Stomach (tissue), 9 donors: ENCODE results near the gene NRDE2. TPM values are rescaled to one million over a fixed set of nuclear protein-coding genes. Genes with fewer than 3 reads are reported as not detected.
"Not testable (repeated sequence)": the region's sequence is repeated elsewhere in the genome, so short reads cannot be mapped to it uniquely, and the experiment has no call there.

Source experiments
- DNase-seq, 2 donors: peaks; one replicate each; pipeline versions ENCODE4 v3.0.0 to v3.0.0-alpha.2; 2013 to 2019
- H3K27ac ChIP-seq, 5 donors: fragments of 200-600 bp in 4 of 5; sonication (generic) in 4 of 5; one replicate each; pipeline ENCODE4 v1.5.1; 2013 to 2019; ENCODE audit warnings: mild to moderate bottlenecking in 1 of 5, moderate library complexity in 1 of 5
- H3K27me3 ChIP-seq, 3 donors: fragments of 200-600 bp; sonication (generic); one replicate each; pipeline ENCODE4 v1.5.1; 2017 to 2019; ENCODE audit warnings: mixed run types in 1 of 3
- H3K36me3 ChIP-seq, 4 donors: fragments of 200-600 bp; sonication (generic); 1 replicate in 3 of 4; 2 replicates in 1 of 4; pipeline ENCODE4 v1.5.1; 2016 to 2019
- H3K4me1 ChIP-seq, 4 donors: fragments of 200-600 bp; sonication (generic); one replicate each; pipeline ENCODE4 v1.5.1; 2016 to 2019
- H3K4me3 ChIP-seq, 4 donors: fragments of 200-600 bp; sonication (generic) in 3 of 4; one replicate each; pipeline ENCODE4 v1.5.1; 2016 to 2019; ENCODE audit warnings: mild to moderate bottlenecking in 1 of 4
- H3K9me3 ChIP-seq, 4 donors: fragments of 200-600 bp; sonication (generic); one replicate each; pipeline ENCODE4 v1.5.1; 2016 to 2019
- CTCF ChIP-seq, 7 experiments: fragments of 450-650 bp in 4 of 7; fragments of 200-600 bp in 3 of 7; sonication (generic) in 3 of 7; IDR thresholded peaks; one replicate each; pipeline ENCODE4 v1.5.1; 2016 to 2019; ENCODE audit warnings: antibody characterized with exemption in 7 of 7, control low read depth in 2 of 7, mild to moderate bottlenecking in 1 of 7
- EP300 ChIP-seq: sonication (generic); formaldehyde crosslinking; IDR thresholded peaks from one replicate; pipeline ENCODE4 v1.6.1; 2017; ENCODE audit warnings: antibody characterized with exemption
- POLR2A ChIP-seq, 4 donors: fragments of 450-650 bp; IDR thresholded peaks; one replicate each; pipeline ENCODE4 v1.6.1; 2016; ENCODE audit warnings: antibody characterized with exemption in 4 of 4, control low read depth in 2 of 4, mild to moderate bottlenecking in 1 of 4, moderate library complexity in 1 of 4
- POLR2AphosphoS5 ChIP-seq, 3 donors: sonication (generic); formaldehyde crosslinking; IDR thresholded peaks; one replicate each; pipeline ENCODE4 v1.6.1; 2016; ENCODE audit warnings: antibody characterized with exemption in 3 of 3
- WGBS, 5 donors: extraction: QIAGEN DNeasy Blood & Tissue Kit in 3 of 5; methylation state at CpG; one replicate each; pipeline versions ENCODE4 v1.1.5 to v1.1.7; 2013 to 2018; 5-methylcytosine and 5-hydroxymethylcytosine counted together
- intact Hi-C: fragments of 100-400 bp; cut with DNase I; formaldehyde crosslinking; loops from one replicate; pipeline ENCODE4 v1.15.1; 2023; ENCODE audit warnings: low total_unique reads
- polyA plus RNA-seq, 3 donors: library from polyadenylated mRNA; stranded (reverse); fragments of 200-250 nt; gene quantifications; one replicate each; pipeline ENCODE4 v1.2.3, GENCODE V29; 2013
- total RNA-seq, 5 donors: library from RNA; depleted of rRNA; stranded (reverse); fragments of >200 nt; gene quantifications; one replicate each; pipeline versions ENCODE4 v1.1.0 to v1.2.3, GENCODE V29; 2014 to 2016
- donor health status: healthy with polysubstance abuse.
- donor health status: Bipolar disorder and iron deficiency.
- donor health status: healthy.

The NRDE2 gene
- total and polyA plus RNA-seq, 8 donors, result 5.7 to 34.8 (median 15.7) TPM

GRCh38 chr14:90345239-90345557 is 13.5 kb upstream of the NRDE2 start:
- Histone ChIP-seq H3K27me3 (peaks cover 0 to 4% (median 0%) of the 10 kb centered on the region in 3 donors), H3K4me3 (no peak overlapping the region), H3K36me3 (no peaks in the 10 kb centered on the region), H3K4me1 (no peaks in the 10 kb centered on the region), H3K27ac (no peak overlapping the region), H3K9me3 (no peaks in the 10 kb centered on the region)
- no peak for DNase-seq
- TF ChIP-seq POLR2A (IDR thresholded peaks at IDR 0.05), result no peak
- no peak for TF ChIP-seq EP300
- TF ChIP-seq POLR2AphosphoS5 (IDR thresholded peaks at IDR 0.05), result no peak
- no peak for TF ChIP-seq CTCF (IDR thresholded peaks at IDR 0.05)
- intact Hi-C loops, result no loop called here

GRCh38 chr14:90344331-90345238 is 12.8 kb upstream of the NRDE2 start:
- H3K9me3 ChIP-seq, result no peaks in the 10 kb centered on the region
- H3K27ac ChIP-seq, result no peak overlapping the region
- intact Hi-C loops, result no loop called here
- TF ChIP-seq EP300, result no peak
- TF ChIP-seq POLR2A (IDR thresholded peaks at IDR 0.05), result no peak
- no peak for TF ChIP-seq POLR2AphosphoS5 (IDR thresholded peaks at IDR 0.05)
- no peak for TF ChIP-seq CTCF (IDR thresholded peaks at IDR 0.05)
- DNase-seq, result no peak
- H3K27me3 ChIP-seq, result peaks cover 0 to 4% (median 0%) of the 10 kb centered on the region in 3 donors
- no peak overlapping the region for H3K4me3 ChIP-seq
- no peaks in the 10 kb centered on the region for H3K4me1 ChIP-seq
- WGBS, 5 donors, result 49 to 66% (median 51%) methylated on average over 10 of the region's 10 CpGs
- no peaks in the 10 kb centered on the region for H3K36me3 ChIP-seq

- Histone ChIP-seq H3K36me3 (no peaks in the 10 kb centered on the region), H3K4me1 (no peaks in the 10 kb centered on the region), H3K27ac (no peak overlapping the region), H3K4me3 (no peak overlapping the region), H3K9me3 (no peaks in the 10 kb centered on the region), H3K27me3 (peaks cover 0 to 24% (median 0%) of the 10 kb centered on the region in 3 donors)
- DNase-seq, result no peak
- intact Hi-C loops, result no loop called here
- TF ChIP-seq EP300 (no peak), POLR2AphosphoS5 (IDR thresholded peaks at IDR 0.05) (no peak), POLR2A (IDR thresholded peaks at IDR 0.05) (no peak), CTCF (IDR thresholded peaks at IDR 0.05) (no peak)
- WGBS, 5 donors, result 43 to 55% (median 49%) methylated on average over 4 of the region's 4 CpGs
Measured at GRCh38 chr14:90342327-90342726, 10.6 kb upstream of the NRDE2 start.

DNA sequence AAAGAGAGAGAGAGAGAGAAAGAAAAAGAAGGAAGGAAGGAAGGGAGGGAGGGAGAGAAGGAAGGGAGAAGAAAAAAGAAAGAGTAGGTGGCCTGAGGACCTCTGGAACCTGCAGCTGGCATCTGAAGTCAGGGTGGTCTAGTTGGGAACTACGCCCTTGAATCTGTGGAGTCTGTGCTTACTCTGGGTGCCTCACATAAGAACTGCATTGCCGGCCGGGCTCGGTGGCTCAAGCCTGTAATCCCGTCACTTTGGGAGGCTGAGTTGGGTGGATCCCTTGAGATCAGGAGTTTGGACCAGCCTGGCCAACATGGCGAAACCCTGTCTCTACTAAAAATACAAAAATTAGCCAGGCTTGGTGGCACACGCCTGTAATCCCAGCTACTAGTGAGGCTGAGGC is 10.0 kb upstream of the NRDE2 start:
- TF ChIP-seq CTCF (IDR thresholded peaks at IDR 0.05) (no peak), POLR2AphosphoS5 (IDR thresholded peaks at IDR 0.05) (no peak)
- H3K4me1 ChIP-seq, result no peaks in the 10 kb centered on the region
- H3K4me3 ChIP-seq, result no peak overlapping the region
- H3K27me3 ChIP-seq, result peaks cover 0 to 28% (median 0%) of the 10 kb centered on the region in 3 donors
- H3K27ac ChIP-seq, result no peak overlapping the region
- no peaks in the 10 kb centered on the region for H3K9me3 ChIP-seq
- WGBS, 5 donors, result 80 to 87% (median 81%) methylated on average over 7 of the region's 7 CpGs
- DNase-seq, result no peak
- H3K36me3 ChIP-seq, result no peaks in the 10 kb centered on the region
- intact Hi-C loops, result no loop called here

- H3K9me3 ChIP-seq, H3K4me3 ChIP-seq, intact Hi-C loops, H3K4me1 ChIP-seq, DNase-seq, H3K36me3 ChIP-seq, H3K27ac ChIP-seq: not testable (repeated sequence)
- 67 to 85% (median 80%) methylated on average over 5 of the region's 5 CpGs for WGBS, 5 donors
- peaks cover 0 to 34% (median 0%) of the 10 kb centered on the region in 3 donors for H3K27me3 ChIP-seq
Measured at GRCh38 chr14:90341232-90341631, 9.5 kb upstream of the NRDE2 start.
